Astrocyte of the hippocampus (primary cell): Measurements from ENCODE around the gene RPAIN.

Experiments used
- DNase-seq: peaks from one replicate; pipeline ENCODE4 v3.0.0; 2011; ENCODE audit warnings: low read depth, low spot score

RPAIN gene

DNA sequence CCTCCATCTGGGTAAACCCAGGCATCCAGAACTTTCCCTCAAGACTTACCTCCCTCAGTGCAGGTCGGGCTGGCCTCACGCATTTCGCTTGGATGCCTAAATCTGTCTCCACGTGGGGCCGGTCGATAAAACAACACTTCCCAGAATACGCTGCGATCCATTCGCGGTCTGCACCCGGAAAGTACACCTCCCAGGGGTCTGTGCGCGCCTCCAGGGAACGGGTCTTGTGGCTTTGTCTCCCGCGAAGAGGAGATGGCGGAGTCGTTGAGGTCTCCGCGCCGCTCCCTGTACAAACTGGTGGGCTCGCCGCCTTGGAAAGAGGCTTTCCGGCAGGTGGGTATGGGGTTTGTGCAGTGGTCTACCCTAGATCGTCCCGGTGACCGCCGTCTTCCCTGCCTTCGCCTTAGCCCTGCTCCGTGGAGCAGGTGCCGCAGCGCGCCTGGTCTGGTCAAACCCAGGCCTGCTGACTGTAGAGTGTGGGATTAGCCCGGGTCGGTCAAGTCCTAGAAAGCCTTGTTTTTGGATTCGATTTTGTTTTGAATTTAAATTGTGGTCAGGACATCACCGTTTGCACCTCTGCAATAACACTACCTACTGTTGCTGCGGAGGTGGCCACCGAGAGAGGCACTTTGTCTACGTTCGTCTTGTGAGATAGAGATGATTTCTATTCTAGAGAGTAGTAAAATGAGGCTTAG, at the start of gene RPAIN:
TSS of gene RPAIN (plus strand) at position 224 of the 695 bp plus-strand sequence. CDS start at position 253, 29 bp downstream.
- DNase-seq: peak; percentile 93

DNA sequence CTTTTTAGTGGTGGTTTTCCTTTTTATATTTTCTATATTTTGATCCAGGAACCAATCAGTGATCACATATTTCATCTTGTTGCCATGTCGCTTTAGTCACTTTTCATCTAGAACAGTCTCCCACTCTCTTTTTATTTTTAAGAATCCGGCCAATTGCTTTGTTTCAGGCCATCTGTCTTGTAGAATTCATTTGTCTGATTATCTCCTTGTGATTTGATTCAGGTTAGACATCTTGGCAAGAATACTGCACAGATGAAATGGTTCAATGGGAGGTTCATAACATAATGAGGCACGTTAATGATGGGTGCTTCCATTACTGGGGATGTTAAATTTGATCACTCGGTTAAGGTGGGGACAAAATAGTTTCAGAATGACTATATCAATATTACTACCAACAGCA, 49.6 kb upstream of the RPAIN start:
- no peak for DNase-seq

DNA sequence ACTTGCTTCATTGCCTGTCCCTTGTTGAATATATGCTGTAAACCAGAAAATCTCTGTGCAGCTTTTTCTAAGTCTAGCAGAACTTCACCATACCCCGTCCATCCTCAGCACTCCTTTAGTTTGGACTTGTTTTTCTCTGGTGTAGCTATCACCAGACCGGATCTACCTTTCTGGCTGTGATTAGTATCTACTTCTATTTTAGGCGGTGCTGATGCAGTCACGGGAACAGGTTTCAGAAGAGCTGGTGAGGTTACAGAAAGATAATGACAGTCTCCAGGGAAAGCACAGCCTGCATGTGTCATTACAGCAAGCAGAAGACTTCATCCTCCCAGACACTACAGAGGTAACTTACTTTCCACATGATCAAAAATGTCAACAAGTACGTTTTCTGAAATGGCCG, 46.9 kb upstream of the RPAIN start:
- no peak for DNase-seq

GRCh38 chr17:5378566-5379207, 41.3 kb upstream of the RPAIN start:
- no peak for DNase-seq

GRCh38 chr17:5379351-5380107, 40.5 kb upstream of the RPAIN start:
- no peak for DNase-seq

DNA sequence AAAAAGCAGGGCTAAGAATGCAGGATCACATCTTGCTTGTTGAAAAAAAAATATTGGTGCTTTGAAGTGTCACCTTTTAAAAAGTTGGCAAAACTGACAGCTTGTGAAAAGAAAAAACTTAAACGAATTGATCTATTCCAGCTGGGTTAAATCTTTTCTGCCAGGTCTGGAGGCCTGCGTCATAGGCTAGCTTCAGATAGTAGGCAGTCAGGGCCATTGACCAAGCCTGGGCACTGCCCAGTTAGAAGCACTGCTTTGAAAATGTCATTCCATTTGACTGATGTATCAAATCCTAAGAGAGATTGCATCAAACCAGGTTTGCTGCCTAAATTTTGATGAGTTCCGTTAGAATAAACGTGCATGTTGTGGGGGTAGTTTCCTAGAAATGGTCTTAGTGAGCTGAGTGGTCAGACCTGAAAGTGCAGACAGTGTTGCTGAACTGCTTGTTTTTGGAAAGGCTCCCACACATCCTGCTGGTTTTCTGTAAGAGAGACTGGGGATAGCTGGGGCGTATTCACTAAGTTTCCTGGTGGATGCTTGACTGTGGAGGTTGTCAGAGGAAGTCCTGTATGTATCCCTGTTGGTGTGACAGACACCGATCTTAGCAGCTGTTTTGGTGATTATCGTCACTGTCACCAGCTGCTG, 39.4 kb upstream of the RPAIN start:
- no peak for DNase-seq

DNA sequence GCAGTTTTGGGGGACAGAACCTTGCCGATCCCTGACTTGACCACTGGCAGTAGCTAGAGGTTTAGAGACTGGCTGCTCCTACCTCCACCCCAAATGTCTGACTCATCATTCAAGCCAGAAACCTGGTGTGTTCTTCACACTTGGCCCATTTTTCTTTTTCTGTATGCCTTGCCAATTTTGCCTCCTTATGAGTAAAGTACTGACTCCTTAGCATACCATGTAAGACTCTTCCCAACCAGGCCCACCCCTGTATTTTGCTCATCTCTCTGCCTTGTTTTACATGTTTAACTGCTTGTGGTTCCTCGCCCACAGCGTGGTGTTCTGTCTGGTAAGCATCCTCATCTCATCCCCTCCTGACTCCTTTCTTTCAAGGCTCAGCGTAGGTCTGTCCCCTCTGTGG, 38.4 kb upstream of the RPAIN start:
- peak; percentile 8 for DNase-seq

DNA sequence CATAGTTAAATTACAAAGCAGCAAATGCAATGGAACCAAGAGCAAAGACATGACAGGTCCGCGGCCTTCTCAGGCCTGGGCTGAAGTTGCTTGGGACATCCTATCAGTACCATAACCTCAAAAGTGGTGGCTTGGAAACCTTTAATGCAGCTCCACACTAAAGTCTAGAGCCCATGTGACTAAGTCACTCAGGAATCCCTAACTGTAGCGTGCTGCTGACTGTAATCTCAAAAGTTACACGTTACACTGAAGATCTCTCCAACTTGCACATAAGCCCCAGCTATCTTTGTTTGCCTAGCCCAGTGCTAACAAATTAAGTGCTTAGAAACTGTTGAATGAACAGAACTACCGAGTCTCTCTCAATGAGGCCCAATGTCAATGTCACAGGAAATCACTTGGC, 28.3 kb upstream of the RPAIN start:
- DNase-seq: no peak

GRCh38 chr17:5396612-5397011, 23.4 kb upstream of the RPAIN start:
- no peak for DNase-seq

- DNase-seq: no peak
Measured at GRCh38 chr17:5399767-5400166, 20.2 kb upstream of the RPAIN start.

DNA sequence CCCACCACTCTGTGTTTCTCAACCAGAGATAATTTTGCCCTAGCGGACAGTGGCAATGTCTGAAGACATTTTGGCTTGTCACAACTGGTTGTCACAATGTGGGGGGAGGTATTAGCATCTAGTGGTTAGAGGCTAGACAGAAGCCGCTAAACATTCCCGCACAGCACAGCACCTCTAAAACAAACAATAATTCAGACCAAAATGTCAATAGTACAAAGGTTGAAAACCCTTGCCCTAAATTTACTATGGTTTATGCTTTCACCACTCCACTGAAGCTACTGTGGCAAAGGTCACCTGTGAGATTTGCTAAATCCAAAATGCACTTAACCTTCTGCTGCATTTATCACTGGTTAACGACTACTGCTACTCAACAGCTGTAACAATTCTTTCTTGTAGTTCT, 14.6 kb upstream of the RPAIN start:
- no peak for DNase-seq

- DNase-seq: no peak
Measured at GRCh38 chr17:5408186-5408585, 11.8 kb upstream of the RPAIN start.

DNA sequence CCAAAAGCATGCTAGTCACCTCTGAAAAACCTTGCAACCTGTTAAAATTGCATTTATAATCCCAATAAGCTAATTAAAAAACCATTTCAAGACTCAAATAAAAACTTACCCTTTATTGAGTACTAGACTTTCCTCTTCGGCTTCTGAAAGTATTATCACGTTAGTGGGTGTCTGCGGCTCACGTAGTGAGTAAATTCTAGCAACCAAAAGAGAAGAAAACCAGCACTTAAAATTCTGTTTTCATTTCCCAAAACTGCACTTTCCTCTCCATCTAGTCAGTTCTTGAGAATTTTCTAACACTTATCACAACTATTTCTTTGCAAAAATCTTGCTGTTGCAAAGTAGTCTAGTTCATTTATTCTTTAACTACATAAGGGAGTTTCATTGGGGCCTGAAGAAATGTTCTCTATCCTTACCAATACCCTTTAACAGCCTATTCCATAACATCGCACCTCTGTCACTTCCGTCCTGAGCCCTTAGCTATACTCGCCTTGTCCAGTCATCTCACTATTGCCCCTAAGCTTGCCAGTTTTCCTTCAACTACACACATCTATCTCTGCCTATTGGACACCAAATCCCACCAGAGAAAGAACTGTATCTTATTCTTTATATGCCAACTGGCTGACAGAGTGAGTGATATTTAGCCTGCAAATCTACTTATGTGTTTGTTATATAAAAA, 9.2 kb upstream of the RPAIN start:
- DNase-seq: no peak

- peak; percentile 85 for DNase-seq
Measured at GRCh38 chr17:5413682-5414081, 6.3 kb upstream of the RPAIN start.

DNA sequence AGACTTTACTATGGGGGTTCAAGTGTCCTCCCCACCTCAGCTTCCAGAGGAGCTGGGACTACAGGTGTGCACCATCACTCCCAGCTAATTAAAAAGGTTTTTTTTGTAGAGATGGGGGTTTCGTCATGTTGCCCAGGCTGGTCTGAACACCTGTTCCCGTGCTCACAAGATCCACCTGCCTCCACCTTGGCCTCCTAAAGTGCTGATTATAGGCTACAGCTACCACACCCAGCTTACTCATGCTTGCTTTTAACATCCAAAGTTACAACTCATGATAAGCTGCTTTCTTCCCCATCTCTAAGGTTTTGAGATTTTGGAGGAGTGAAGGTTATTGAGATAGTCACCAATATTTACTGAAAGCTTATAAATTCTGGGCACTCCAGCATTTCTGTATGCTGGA, 3.1 kb upstream of the RPAIN start:
- DNase-seq: no peak

DNA sequence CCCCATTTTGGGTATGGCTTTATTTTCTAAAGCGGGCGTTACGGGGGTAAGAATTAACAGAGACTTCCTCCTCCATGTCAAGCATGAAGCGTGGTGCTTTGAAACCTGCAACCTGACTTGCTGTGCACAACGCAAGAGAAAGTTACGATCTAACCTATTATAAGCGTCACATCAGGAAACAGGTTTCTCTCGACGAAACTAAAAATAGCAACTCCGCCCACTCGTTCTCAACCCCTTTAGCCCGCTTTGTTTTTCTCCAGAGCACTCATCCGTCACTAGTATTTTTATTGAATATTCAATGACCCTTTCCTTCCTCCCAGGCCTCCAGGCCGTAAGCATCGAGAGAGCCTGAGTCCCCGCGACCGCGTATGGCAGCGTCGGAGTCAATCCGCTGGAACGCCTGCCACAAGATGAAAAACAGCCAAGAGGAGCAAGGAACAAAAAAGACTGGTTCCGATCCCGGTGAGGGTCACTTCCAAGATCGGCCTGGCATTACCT, 1.1 kb upstream of the RPAIN start:
- peak; percentile 68 for DNase-seq

DNA sequence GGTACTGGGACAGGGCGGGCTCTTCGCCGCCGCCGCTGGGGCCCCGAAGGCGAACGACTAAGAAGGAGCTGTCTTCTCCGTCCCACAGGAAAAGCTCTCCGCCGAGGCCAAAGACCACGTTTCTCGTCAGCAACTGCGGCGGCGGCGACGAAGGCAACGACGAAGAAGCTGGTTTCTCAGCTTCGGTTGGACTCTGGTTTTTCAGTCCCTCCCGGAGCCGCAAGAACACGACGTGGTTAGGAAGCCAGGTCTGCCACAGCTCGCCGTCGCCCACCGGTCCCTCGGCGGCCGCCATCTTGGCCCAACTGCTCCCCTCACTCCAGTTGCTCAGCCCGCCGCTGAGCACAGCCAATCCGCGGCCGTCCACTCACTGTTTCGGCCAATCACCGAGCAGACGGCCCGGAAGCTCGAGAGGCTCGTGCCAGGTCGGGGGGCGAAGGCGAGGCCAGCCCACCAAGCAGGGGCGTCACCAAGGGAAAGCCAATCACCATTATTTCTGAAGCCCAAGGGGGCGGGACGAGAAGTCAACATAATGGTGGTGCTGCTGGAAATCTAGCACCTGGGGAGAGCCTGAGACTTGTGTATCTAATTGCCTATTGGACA, 525 bp upstream of the RPAIN start, which contains the start of gene NUP88:
TSS of gene NUP88 (minus strand) at position 307 of the 603 bp plus-strand sequence. CDS start at position 295, 12 bp downstream.
- DNase-seq: peak; percentile 99

- DNase-seq: peak; percentile 73
Measured at GRCh38 chr17:5422505-5422904, 2.5 kb downstream of the RPAIN start.

GRCh38 chr17:5424909-5425308, 4.9 kb downstream of the RPAIN start:
- DNase-seq: peak; percentile 55

GRCh38 chr17:5425826-5426225, 5.8 kb downstream of the RPAIN start:
- DNase-seq: no peak
